Kidney (tissue), 14 donors: Measurements from ENCODE around the gene ZCCHC2. TPM values are rescaled to one million over a fixed set of nuclear protein-coding genes. Genes with fewer than 3 reads are reported as not detected.

Experiments
- DNase-seq, 5 donors: peaks; one replicate each; pipeline ENCODE4 v3.0.0-alpha.2; 2013 to 2020
- FAIRE-seq: peaks from 2 replicates; lab custom pipeline; 2012; peaks lifted over from hg19 to GRCh38; lab: Jason Lieb, UNC
- H3K27ac ChIP-seq, 2 donors: one replicate each; pipeline ENCODE4 v1.7.0; 2013; ENCODE audit warnings: low read depth in 2 of 2, low read length in 2 of 2, inconsistent platforms in 1 of 2
- H3K27me3 ChIP-seq: one replicate; pipeline ENCODE4 v1.7.1; 2013; ENCODE audit warnings: low read length, inconsistent platforms; ENCODE audit not compliant: control insufficient read depth, insufficient read depth
- H3K36me3 ChIP-seq, 3 donors: one replicate each; pipeline versions ENCODE4 v1.7.0 to v1.7.1; 2013; ENCODE audit warnings: low read length in 3 of 3, control low read depth in 1 of 3, inconsistent platforms in 1 of 3; ENCODE audit not compliant: insufficient read depth in 3 of 3, control insufficient read depth in 2 of 3
- H3K4me1 ChIP-seq, 3 donors: one replicate each; pipeline versions ENCODE4 v1.7.0 to v1.7.1; 2013; ENCODE audit warnings: low read length in 3 of 3, inconsistent platforms in 1 of 3, low read depth in 1 of 3; ENCODE audit not compliant: control insufficient read depth in 2 of 3, insufficient read depth in 2 of 3
- H3K4me3 ChIP-seq, 3 donors: one replicate each; pipeline versions ENCODE4 v1.7.0 to v1.8.1; 2013; ENCODE audit warnings: low read length in 3 of 3, control low read depth in 1 of 3, inconsistent platforms in 1 of 3
- H3K9ac ChIP-seq, 3 donors: one replicate each; pipeline versions ENCODE4 v1.7.0 to v1.7.1; 2013; ENCODE audit warnings: low read length in 3 of 3, control low read depth in 1 of 3, inconsistent platforms in 1 of 3
- H3K9me3 ChIP-seq, 3 donors: one replicate each; pipeline versions ENCODE4 v1.7.0 to v1.7.1; 2013; ENCODE audit warnings: low read length in 3 of 3, control low read depth in 1 of 3, inconsistent platforms in 1 of 3; ENCODE audit not compliant: control insufficient read depth in 2 of 3, insufficient read depth in 1 of 3
- CTCF ChIP-seq: IDR thresholded peaks from 3 replicates; pipeline ENCODE4 v1.5.1; 2012; ENCODE audit warnings: mild to moderate bottlenecking, moderate library complexity, borderline replicate concordance; ENCODE audit not compliant: insufficient read depth; ENCODE audit errors: extremely low read depth
- intact Hi-C: fragments of 100-400 bp; cut with DNase I; formaldehyde crosslinking; loops from one replicate; pipeline ENCODE4 v1.11.1; 2022
- polyA plus RNA-seq: library from polyadenylated mRNA; stranded (reverse); fragments of 350-450 nt; fragmentation: Illumina TruSeq; extraction: RNeasy Lipid Tissue Mini Kit (QIAGEN cat#74804); gene quantifications from one replicate; pipeline ENCODE4 v1.2.3, GENCODE V29; 2014; ENCODE audit warnings: low read depth, low replicate concordance; ENCODE audit not compliant: insufficient read depth
- total RNA-seq: library from RNA; stranded (reverse); fragmentation: NEBNext Ultra II Directional; extraction: Animal tissue kit (Norgen Biotek cat#: 25700); gene quantifications from one replicate; pipeline ENCODE4 v1.2.1, GENCODE V29; 2021
- donor health status: control.
- donor health status: control.
- donor health status: control.
- donor health status: control.
- donor health status: control.
- donor health status: DM: yes; HTN: yes; CAD: no.
- donor health status: Normal renal cell carcinoma (clear cell type).

The ZCCHC2 gene
- total and polyA plus RNA-seq, 2 donors from 2014 or later, result 5.5 to 22.1 TPM

- peaks cover 0 to 4% (median 0%) of the 10 kb centered on the region in 3 donors for H3K9me3 ChIP-seq
- H3K4me3 ChIP-seq, result no peak overlapping the region
- FAIRE-seq, result no peak
- no peak overlapping the region for H3K27ac ChIP-seq
- no peak for TF ChIP-seq CTCF
- no peak overlapping the region for H3K9ac ChIP-seq
- H3K4me1 ChIP-seq, result peaks cover 0 to 8% (median 0%) of the 10 kb centered on the region in 3 donors
- intact Hi-C loops, result no loop called here
- DNase-seq, result peak in 1 of 5 donors; percentile 27
- H3K36me3 ChIP-seq, result no peaks in the 10 kb centered on the region
- H3K27me3 ChIP-seq, result no peaks in the 10 kb centered on the region
Observed at GRCh38 chr18:62607302-62607701, 84.5 kb downstream of the ZCCHC2 start.

DNA sequence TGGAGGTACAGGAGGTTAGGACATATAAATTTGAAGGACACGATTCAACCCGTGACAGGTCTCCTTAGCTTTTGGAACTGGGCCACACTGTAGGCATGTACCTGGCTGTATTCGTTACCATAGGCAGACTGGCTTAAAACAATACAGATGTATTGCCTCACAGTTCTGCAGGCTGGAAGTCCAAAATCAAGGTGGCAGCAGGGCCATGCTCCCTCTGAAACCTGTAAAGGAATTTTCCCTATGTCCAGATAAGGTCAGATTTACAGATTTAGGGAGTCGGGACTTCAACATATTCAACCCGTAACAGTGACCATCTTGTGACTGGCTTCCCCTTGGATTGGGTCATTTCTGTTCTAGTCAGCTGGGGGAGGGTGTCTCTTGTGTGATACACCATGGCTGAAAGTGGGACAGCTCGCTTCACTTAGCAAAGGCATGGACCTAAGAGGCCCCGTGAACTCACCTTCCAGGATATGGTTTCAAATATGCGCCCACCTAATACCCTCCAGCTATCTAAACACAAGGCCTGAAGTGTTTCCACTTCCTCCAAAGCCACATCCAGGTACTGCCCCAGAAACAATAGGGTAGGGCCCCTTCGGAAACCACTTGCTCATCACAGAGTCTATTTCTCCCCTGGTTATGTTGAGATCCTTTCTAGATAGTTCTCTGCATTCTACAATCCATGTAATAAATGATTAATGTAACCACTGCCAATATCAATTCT, 85.0 kb downstream of the ZCCHC2 start:
- FAIRE-seq (no peak), DNase-seq (no peak)
- H3K9me3 ChIP-seq, result peaks cover 0 to 4% (median 0%) of the 10 kb centered on the region in 3 donors
- H3K27ac ChIP-seq, result no peak overlapping the region
- H3K4me1 ChIP-seq, result peaks cover 0 to 8% (median 0%) of the 10 kb centered on the region in 3 donors
- no peak for TF ChIP-seq CTCF
- H3K4me3 ChIP-seq, result no peak overlapping the region
- no peaks in the 10 kb centered on the region for H3K36me3 ChIP-seq
- no peaks in the 10 kb centered on the region for H3K27me3 ChIP-seq
- H3K9ac ChIP-seq, result no peak overlapping the region
- intact Hi-C loops, result no loop called here

GRCh38 chr18:62609764-62610163, 86.9 kb downstream of the ZCCHC2 start:
- H3K9ac ChIP-seq, result no peak overlapping the region
- no peaks in the 10 kb centered on the region for H3K36me3 ChIP-seq
- peaks cover 0 to 4% (median 0%) of the 10 kb centered on the region in 3 donors for H3K9me3 ChIP-seq
- H3K27ac ChIP-seq, result no peak overlapping the region
- H3K4me3 ChIP-seq, result no peak overlapping the region
- no peak for TF ChIP-seq CTCF
- H3K4me1 ChIP-seq, result peaks cover 0 to 8% (median 0%) of the 10 kb centered on the region in 3 donors
- no peak for FAIRE-seq
- intact Hi-C loops, result no loop called here
- no peaks in the 10 kb centered on the region for H3K27me3 ChIP-seq
- no peak for DNase-seq
